A549 (cell line): Measurements from ENCODE around the gene SVIL. TPM values are rescaled to one million over a fixed set of nuclear protein-coding genes. Genes with fewer than 3 reads are reported as not detected.
"Not testable (repeated sequence)": the region's sequence is repeated elsewhere in the genome, so short reads cannot be mapped to it uniquely, and the experiment has no call there.

ENCODE experiments used
- ATAC-seq, 2 experiments: fragments of 200-7000 bp in 1 of 2; fragments of >200 bp in 1 of 2; cut with Nextera tagmentation in 1 of 2; cut with Tn5 transposase in 1 of 2; 3 replicates each; pipeline versions ENCODE4 v1.8.0 to v1.9.1; 2018 to 2020; ENCODE audit warnings: mild to moderate bottlenecking in 1 of 2, moderate library complexity in 1 of 2
- CTCF ChIA-PET: fragments of 300-600 bp; sonication (Branson Sonifier 250); formaldehyde crosslinking; extraction: SDS; loops from one replicate; lab custom pipeline; 2021; ENCODE audit warnings: antibody characterized with exemption, inconsistent platforms; lab: Yijun Ruan, JAX
- POLR2A ChIA-PET: fragments of 350-600 bp; formaldehyde crosslinking; extraction: SDS; loops from one replicate; lab custom pipeline; 2021; ENCODE audit warnings: antibody characterized with exemption, inconsistent platforms; lab: Yijun Ruan, JAX
- DNase-seq, 2 experiments: peaks; one replicate each; pipeline versions ENCODE4 v3.0.0 to v3.0.0-alpha.2; 2011 to 2016; ENCODE audit warnings: low read depth in 1 of 2, low spot score in 1 of 2
- FAIRE-seq: peaks from 2 replicates; lab custom pipeline; 2011; peaks lifted over from hg19 to GRCh38; lab: Jason Lieb, UNC
- H3K27ac ChIP-seq, 2 experiments: fragments of >200 bp; sonication (Bioruptor Twin); formaldehyde crosslinking; 3 replicates each; pipeline ENCODE4 v1.5.1; 2016 to 2017
- H3K4me1 ChIP-seq: fragments of >200 bp; sonication (Bioruptor Twin); formaldehyde crosslinking; 3 replicates; pipeline ENCODE4 v1.6.1; 2016
- H3K4me2 ChIP-seq: fragments of >200 bp; sonication (Bioruptor Twin); formaldehyde crosslinking; 3 replicates; pipeline ENCODE4 v1.6.1; 2016
- H3K4me3 ChIP-seq: fragments of >200 bp; sonication (Bioruptor Twin); formaldehyde crosslinking; 3 replicates; pipeline ENCODE4 v1.5.1; 2016
- H3K9me3 ChIP-seq: fragments of >200 bp; sonication (Bioruptor Twin); formaldehyde crosslinking; 3 replicates; pipeline ENCODE4 v1.6.1; 2016
- CBX8 ChIP-seq: fragments of 200-600 bp; sonication (generic); IDR thresholded peaks from 2 replicates; pipeline ENCODE4 v1.6.1; 2016
- FOSL2 ChIP-seq, 2 experiments: fragments of 450-650 bp in 1 of 2; fragments of >200 bp in 1 of 2; sonication (Bioruptor Twin) in 1 of 2; formaldehyde crosslinking; IDR thresholded peaks; 2 replicates each; pipeline versions ENCODE4 v1.5.0 to v1.6.1; 2016 to 2020; ENCODE audit warnings: mild to moderate bottlenecking in 1 of 2, moderate library complexity in 1 of 2
- FOXS1 ChIP-seq: fragments of 250-450 bp; sonication (Bioruptor Pico); IDR thresholded peaks from 2 replicates; pipeline ENCODE4 v1.5.0; 2020; ENCODE audit warnings: mild to moderate bottlenecking, moderate library complexity
- GATA3 ChIP-seq: IDR thresholded peaks from 2 replicates; pipeline ENCODE4 v1.6.1; 2012; ENCODE audit warnings: borderline replicate concordance
- KDM5A ChIP-seq: fragments of 200-600 bp; sonication (generic); IDR thresholded peaks from 2 replicates; pipeline ENCODE4 v1.6.1; 2016; ENCODE audit warnings: antibody characterized with exemption, mild to moderate bottlenecking
- MAFK ChIP-seq: fragments of 450-650 bp; IDR thresholded peaks from 2 replicates; pipeline ENCODE4 v1.6.1; 2014; ENCODE audit not compliant: partially characterized antibody
- NR3C1 ChIP-seq: fragments of >200 bp; sonication (Bioruptor Twin); formaldehyde crosslinking; IDR thresholded peaks from 3 replicates; pipeline ENCODE4 v1.6.1; 2017
- RAD21 ChIP-seq, 2 experiments: fragments of >200 bp in 1 of 2; sonication (Bioruptor Twin) in 1 of 2; formaldehyde crosslinking in 1 of 2; IDR thresholded peaks in 1 of 2; conservative IDR thresholded peaks in 1 of 2; 2 replicates in 1 of 2; 3 replicates in 1 of 2; pipeline ENCODE4 v1.6.1; 2012 to 2018; ENCODE audit warnings: inconsistent platforms in 1 of 2
- TFCP2L1 ChIP-seq: fragments of 250-450 bp; sonication (Bioruptor Pico); IDR thresholded peaks from 2 replicates; pipeline ENCODE4 v1.5.0; 2021; ENCODE audit warnings: mild to moderate bottlenecking
- WGBS: methylation state at CpG from one replicate; pipeline ENCODE4 v1.1.6; 2017; ENCODE audit errors: missing lambda C conversion rate; 5-methylcytosine and 5-hydroxymethylcytosine counted together
- polyA plus RNA-seq, 4 experiments: library from polyadenylated mRNA; depleted of rRNA in 3 of 4; stranded (reverse); fragments of >200 nt; fragmentation: RNase III in 1 of 4; extraction: RNeasy Plus Mini Kit Qiagen cat#74134 plus additional on column Dnase treatment in 1 of 4; gene quantifications; 2 replicates in 3 of 4; 3 replicates in 1 of 4; pipeline ENCODE4 v1.2.3, GENCODE V29; 2011 to 2017
- TF ChIP-seq, protein P1 (sequence below): fragments of 150-350 bp; IDR thresholded peaks from 2 replicates; pipeline ENCODE4 v1.6.1; 2014; ENCODE audit warnings: low read depth, mild to moderate bottlenecking, low read length
- TF ChIP-seq, protein P2 (sequence below): fragments of 250-450 bp; sonication (Bioruptor Pico); IDR thresholded peaks from 2 replicates; pipeline ENCODE4 v1.5.0; 2021; ENCODE audit warnings: mild to moderate bottlenecking, moderate library complexity, borderline replicate concordance
- TF ChIP-seq, protein P3 (sequence below): IDR thresholded peaks from 2 replicates; pipeline ENCODE4 v1.6.1; 2012; ENCODE audit warnings: low read depth, borderline replicate concordance
- TF ChIP-seq, protein P4 (sequence below): fragments of 450-650 bp; IDR thresholded peaks from 2 replicates; pipeline ENCODE4 v1.6.1; 2014; ENCODE audit warnings: antibody characterized with exemption

SVIL gene
- polyA plus RNA-seq, 2 of the 4 experiments (the other 2 are of a cell fraction) = 12.0 to 20.4 TPM

DNA sequence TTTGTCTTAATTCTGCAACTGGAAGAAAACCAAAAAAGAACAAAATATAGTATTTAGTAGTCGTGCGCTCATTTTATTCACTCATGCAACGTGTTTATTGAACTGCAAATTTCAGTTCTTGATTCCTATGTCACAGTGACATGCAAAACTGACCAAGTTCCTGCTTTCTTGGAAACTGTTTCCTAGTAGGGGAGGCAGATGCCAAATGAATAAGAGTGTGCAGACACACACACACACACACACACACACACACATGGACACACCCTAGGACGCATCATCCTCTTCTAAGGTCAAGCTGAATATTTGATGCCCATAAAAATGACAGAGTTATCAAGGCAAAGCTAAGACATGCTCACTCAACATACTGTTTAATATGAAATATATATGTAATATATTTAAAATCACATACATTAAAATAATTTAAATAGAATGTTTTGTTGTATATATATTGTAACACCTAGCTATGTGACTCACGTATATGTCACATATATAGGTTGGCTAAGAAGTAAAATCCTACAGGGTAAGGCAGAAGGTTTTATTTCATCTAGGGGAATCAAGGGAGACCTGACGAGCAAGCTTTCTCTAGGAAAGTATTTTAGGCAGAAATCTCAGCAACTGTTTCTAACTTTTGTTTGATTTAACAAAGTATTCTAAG is 79.6 kb downstream of the SVIL start (continued):
- TF ChIP-seq, protein P1, sequence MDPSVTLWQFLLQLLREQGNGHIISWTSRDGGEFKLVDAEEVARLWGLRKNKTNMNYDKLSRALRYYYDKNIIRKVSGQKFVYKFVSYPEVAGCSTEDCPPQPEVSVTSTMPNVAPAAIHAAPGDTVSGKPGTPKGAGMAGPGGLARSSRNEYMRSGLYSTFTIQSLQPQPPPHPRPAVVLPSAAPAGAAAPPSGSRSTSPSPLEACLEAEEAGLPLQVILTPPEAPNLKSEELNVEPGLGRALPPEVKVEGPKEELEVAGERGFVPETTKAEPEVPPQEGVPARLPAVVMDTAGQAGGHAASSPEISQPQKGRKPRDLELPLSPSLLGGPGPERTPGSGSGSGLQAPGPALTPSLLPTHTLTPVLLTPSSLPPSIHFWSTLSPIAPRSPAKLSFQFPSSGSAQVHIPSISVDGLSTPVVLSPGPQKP = no peak
- TF ChIP-seq, protein P2, sequence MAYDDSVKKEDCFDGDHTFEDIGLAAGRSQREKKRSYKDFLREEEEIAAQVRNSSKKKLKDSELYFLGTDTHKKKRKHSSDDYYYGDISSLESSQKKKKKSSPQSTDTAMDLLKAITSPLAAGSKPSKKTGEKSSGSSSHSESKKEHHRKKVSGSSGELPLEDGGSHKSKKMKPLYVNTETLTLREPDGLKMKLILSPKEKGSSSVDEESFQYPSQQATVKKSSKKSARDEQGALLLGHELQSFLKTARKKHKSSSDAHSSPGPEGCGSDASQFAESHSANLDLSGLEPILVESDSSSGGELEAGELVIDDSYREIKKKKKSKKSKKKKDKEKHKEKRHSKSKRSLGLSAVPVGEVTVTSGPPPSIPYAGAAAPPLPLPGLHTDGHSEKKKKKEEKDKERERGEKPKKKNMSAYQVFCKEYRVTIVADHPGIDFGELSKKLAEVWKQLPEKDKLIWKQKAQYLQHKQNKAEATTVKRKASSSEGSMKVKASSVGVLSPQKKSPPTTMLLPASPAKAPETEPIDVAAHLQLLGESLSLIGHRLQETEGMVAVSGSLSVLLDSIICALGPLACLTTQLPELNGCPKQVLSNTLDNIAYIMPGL (CRISPR knock-in tag) = no peak
- TF ChIP-seq NR3C1 (no peak), MAFK (no peak), FOXS1 (CRISPR knock-in tag) (no peak)

DNA sequence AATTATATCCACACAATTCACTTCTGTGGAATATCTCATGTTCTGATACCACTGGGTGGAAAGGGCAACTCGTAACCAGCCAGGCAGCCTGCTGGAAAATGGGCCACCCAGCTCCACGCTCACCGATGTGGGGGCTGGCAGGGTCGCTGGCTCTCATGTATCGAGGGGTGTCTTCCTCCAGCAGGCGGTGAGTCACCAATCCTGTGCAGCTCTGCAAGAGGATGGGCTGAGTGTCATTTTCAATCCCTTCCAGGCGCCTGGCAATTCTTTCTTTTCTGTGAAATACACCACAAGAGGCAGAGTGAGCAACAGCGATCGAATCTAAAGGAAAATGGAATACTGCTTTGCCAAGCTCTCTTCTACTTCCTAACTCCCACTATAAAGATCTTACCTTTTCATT is 80.1 kb downstream of the SVIL start:
- H3K4me2 ChIP-seq = no peak overlapping the region
- ChIA-PET CTCF (interaction anchor here (0.6 to 2.8 kb wide), 6 partner anchors 15 to 444 kb away, joined by 3 to 12 read pairs (median 3); no protein-coding TSS in a partner anchor), POLR2A (no interaction called here)
- no peak overlapping the region for H3K4me3 ChIP-seq
- ATAC-seq = peak in 1 of 2 experiments; percentile 36; a peak in 1 of 6 replicates
- TF ChIP-seq CBX8 (no peak), TFCP2L1 (no peak), MAFK (no peak), GATA3 (no peak), FOSL2 (IDR thresholded peaks at IDR 0.05) (no peak), FOSL2 (CRISPR knock-in tag; IDR thresholded peaks at IDR 0.05) (0 out of 2 replicates have a peak, but pooled peaks have one; percentile 11)
- TF ChIP-seq, protein P3, sequence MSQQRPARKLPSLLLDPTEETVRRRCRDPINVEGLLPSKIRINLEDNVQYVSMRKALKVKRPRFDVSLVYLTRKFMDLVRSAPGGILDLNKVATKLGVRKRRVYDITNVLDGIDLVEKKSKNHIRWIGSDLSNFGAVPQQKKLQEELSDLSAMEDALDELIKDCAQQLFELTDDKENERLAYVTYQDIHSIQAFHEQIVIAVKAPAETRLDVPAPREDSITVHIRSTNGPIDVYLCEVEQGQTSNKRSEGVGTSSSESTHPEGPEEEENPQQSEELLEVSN = no peak
- TF ChIP-seq, protein P4, sequence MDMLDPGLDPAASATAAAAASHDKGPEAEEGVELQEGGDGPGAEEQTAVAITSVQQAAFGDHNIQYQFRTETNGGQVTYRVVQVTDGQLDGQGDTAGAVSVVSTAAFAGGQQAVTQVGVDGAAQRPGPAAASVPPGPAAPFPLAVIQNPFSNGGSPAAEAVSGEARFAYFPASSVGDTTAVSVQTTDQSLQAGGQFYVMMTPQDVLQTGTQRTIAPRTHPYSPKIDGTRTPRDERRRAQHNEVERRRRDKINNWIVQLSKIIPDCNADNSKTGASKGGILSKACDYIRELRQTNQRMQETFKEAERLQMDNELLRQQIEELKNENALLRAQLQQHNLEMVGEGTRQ = no peak
- TF ChIP-seq, all 56 proteins: peak for 1
- WGBS = 91% methylated on average over 8 of the region's 9 CpGs
- FAIRE-seq = no peak
- H3K4me1 ChIP-seq = peaks cover 18% of the 10 kb centered on the region
- no peaks in the 10 kb centered on the region for H3K9me3 ChIP-seq
- H3K27ac ChIP-seq = no peak overlapping the region
- no peak for DNase-seq

DNA sequence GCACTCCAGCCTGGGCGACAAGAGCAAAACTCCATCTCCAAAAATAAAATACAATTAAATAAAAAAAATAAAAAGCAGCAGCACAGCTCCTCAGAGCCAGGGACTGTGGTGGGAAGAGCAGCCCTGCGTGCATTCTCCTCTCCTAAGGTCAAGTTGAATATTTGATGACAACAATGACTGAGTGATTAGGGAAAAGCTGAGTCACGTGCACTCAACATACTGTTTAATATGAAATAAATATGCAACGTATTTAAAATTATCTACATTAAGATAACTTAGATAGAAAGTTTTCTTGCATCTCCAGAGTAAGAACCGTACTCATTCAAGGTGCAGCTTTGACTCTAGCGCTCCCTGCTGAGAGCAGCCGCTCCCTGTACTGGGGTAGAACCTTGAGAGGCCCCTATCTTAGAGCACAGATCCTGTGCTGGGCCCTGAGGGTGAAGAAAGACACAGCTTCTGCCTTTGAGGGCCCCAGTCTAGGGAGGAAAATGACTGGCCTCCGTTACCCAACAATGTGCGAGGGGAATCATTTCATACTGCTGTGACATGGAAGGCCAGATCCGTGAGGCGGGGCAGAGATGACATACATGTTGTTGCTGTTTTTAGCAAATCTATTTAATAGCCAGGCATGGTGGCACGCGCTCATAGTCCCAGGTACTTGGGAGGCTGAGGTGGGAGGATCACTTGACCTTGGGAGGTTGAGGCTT is 81.1 kb downstream of the SVIL start:
- ChIA-PET POLR2A (no interaction called here), CTCF (interaction anchor here (1.0 to 2.0 kb wide), 5 partner anchors 12 to 183 kb away, joined by 3 to 8 read pairs (median 5); no protein-coding TSS in a partner anchor)
- WGBS = 83% methylated on average over 13 of the region's 13 CpGs
- no peak overlapping the region for H3K4me3 ChIP-seq
- ATAC-seq = 0 out of 6 replicates have a peak, but pooled peaks of 1 of the 2 experiments have one; percentile 32
- H3K4me1 ChIP-seq = peaks cover 18% of the 10 kb centered on the region
- H3K27ac ChIP-seq = no peak overlapping the region
- DNase-seq = no peak
- H3K4me2 ChIP-seq = no peak overlapping the region
- no peaks in the 10 kb centered on the region for H3K9me3 ChIP-seq
- FAIRE-seq = no peak
- no peak for TF ChIP-seq KDM5A
- 0 out of 5 replicates have a peak, but pooled peaks of 1 of the 2 experiments have one; percentile 4 for TF ChIP-seq RAD21 (conservative IDR thresholded peaks at IDR 0.05 in 1 of 2, IDR thresholded peaks at IDR 0.05 in 1 of 2)

DNA sequence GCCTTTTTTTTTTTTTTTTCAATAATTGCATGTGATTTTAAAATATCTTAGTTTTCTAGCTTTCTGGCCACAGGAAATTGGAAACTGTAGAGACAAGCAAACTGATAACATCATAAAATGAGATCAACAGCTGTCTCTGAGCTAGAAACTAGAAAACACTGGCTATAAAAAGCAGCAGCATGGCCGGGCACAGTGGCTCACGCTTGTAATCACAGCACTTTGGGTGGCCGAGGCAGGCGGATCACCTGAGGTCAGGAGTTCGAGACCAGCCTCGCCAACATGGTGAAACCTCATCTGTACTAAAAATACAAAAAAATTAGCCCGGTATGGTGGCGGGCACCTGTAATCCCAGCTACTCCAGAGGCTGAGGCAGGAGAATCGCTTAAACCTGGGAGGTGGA is 81.7 kb downstream of the SVIL start:
- H3K27ac ChIP-seq, POLR2A ChIA-PET, H3K4me2 ChIP-seq, H3K9me3 ChIP-seq, H3K4me3 ChIP-seq, DNase-seq, FAIRE-seq, ATAC-seq: not testable (repeated sequence)
- CTCF ChIA-PET = interaction anchor here (1.0 to 2.0 kb wide), 5 partner anchors 11 to 183 kb away, joined by 3 to 8 read pairs (median 5); no protein-coding TSS in a partner anchor
- H3K4me1 ChIP-seq = peaks cover 18% of the 10 kb centered on the region
- WGBS = 95% methylated on average over 9 of the region's 9 CpGs

DNA sequence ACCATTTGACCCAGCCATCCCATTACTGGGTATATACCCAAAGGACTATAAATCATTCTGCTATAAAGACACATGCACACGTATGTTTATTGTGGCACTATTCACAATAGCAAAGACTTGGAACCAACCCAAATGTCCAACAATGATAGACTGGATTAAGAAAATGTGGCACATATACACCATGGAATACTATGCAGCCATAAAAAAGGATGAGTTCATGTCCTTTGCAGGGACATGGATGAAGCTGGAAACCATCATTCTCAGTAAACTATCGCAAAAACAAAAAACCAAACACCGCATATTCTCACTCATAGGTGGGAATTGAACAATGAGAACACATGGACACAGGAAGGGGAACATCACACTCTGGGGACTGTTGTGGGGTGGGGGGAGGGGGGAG is 85.3 kb downstream of the SVIL start:
- H3K27ac ChIP-seq, H3K4me2 ChIP-seq, DNase-seq, H3K9me3 ChIP-seq, ATAC-seq, CTCF ChIA-PET, H3K4me1 ChIP-seq, FAIRE-seq, POLR2A ChIA-PET, H3K4me3 ChIP-seq: not testable (repeated sequence)
- no CpG with 5 or more reads among the region's 3 CpGs for WGBS
